Mesenteric fat pad (tissue), 1 donor: Measurements from ENCODE around the gene RRAS2. TPM values are rescaled to one million over a fixed set of nuclear protein-coding genes. Genes with fewer than 3 reads are reported as not detected.
"Not testable (repeated sequence)": the region's sequence is repeated elsewhere in the genome, so short reads cannot be mapped to it uniquely, and the experiment has no call there.

ENCODE experiments used
- DNase-seq: peaks from one replicate; pipeline ENCODE4 v3.0.0-alpha.2; 2020; ENCODE audit warnings: low spot score
- total RNA-seq: library from RNA; stranded (reverse); fragmentation: NEBNext Ultra II Directional; extraction: Animal tissue kit (Norgen Biotek cat#: 25700); gene quantifications from one replicate; pipeline ENCODE4 v1.2.1, GENCODE V29; 2021
- donor health status: DM: yes; HTN: yes; CAD: no.

RRAS2 gene
- total RNA-seq, 1 donor from 2014 or later, result 72.7 TPM

- no peak for DNase-seq
Observed at GRCh38 chr11:14372011-14372410, 13.0 kb upstream of the RRAS2 start.

GRCh38 chr11:14371249-14371648 is 12.3 kb upstream of the RRAS2 start:
- no peak for DNase-seq

- no peak for DNase-seq
Observed at GRCh38 chr11:14370496-14370895, 11.5 kb upstream of the RRAS2 start.

GRCh38 chr11:14369598-14369997 is 10.6 kb upstream of the RRAS2 start:
- DNase-seq, result no peak

- no peak for DNase-seq
Observed at GRCh38 chr11:14366936-14367335, 8.0 kb upstream of the RRAS2 start.

- DNase-seq, result no peak
Observed at GRCh38 chr11:14364322-14364721, 5.3 kb upstream of the RRAS2 start.

- DNase-seq, result no peak
Observed at GRCh38 chr11:14362611-14363010, 3.6 kb upstream of the RRAS2 start.

GRCh38 chr11:14361951-14362350 is 3.0 kb upstream of the RRAS2 start:
- no peak for DNase-seq

- no peak for DNase-seq
Observed at GRCh38 chr11:14360976-14361375, 2.0 kb upstream of the RRAS2 start.

- no peak for DNase-seq
Observed at GRCh38 chr11:14359501-14360031, 583 bp upstream of the RRAS2 start.

GRCh38 chr11:14357881-14358728 is 878 bp downstream of the RRAS2 start:
- DNase-seq, result no peak

- no peak for DNase-seq
Observed at GRCh38 chr11:14356342-14356741, 2.6 kb downstream of the RRAS2 start.

- not testable (repeated sequence) for DNase-seq
Observed at GRCh38 chr11:14354604-14355003, 4.4 kb downstream of the RRAS2 start.

- no peak for DNase-seq
Observed at GRCh38 chr11:14350716-14351238, 8.2 kb downstream of the RRAS2 start.

GRCh38 chr11:14350215-14350614 is 8.8 kb downstream of the RRAS2 start:
- no peak for DNase-seq

- no peak for DNase-seq
Observed at GRCh38 chr11:14347991-14348390, 11.0 kb downstream of the RRAS2 start.

GRCh38 chr11:14347494-14347893 is 11.5 kb downstream of the RRAS2 start:
- no peak for DNase-seq

- DNase-seq, result no peak
Observed at GRCh38 chr11:14346303-14346955, 12.6 kb downstream of the RRAS2 start.

- no peak for DNase-seq
Observed at GRCh38 chr11:14345668-14346067, 13.3 kb downstream of the RRAS2 start.

- DNase-seq, result not testable (repeated sequence)
Observed at GRCh38 chr11:14345016-14345415, 14.0 kb downstream of the RRAS2 start.

- no peak for DNase-seq
Observed at GRCh38 chr11:14342906-14343305, 16.1 kb downstream of the RRAS2 start.

GRCh38 chr11:14341968-14342367 is 17.0 kb downstream of the RRAS2 start:
- no peak for DNase-seq
